GM10847 (cell line): Measurements from ENCODE around the gene ST6GALNAC6.

Source experiments
- POLR2A ChIP-seq: IDR thresholded peaks from 2 replicates; pipeline ENCODE4 v1.6.1; 2011; ENCODE audit not compliant: insufficient read length; ENCODE audit errors: extremely low read depth

The ST6GALNAC6 gene

GRCh38 chr9:127912296-127912695 lies 12.9 kb upstream of the ST6GALNAC6 start:
- no peak for TF ChIP-seq POLR2A

- no peak for TF ChIP-seq POLR2A
Measured at GRCh38 chr9:127910613-127911205, 11.3 kb upstream of the ST6GALNAC6 start.

- no peak for TF ChIP-seq POLR2A
Measured at GRCh38 chr9:127909839-127910273, 10.5 kb upstream of the ST6GALNAC6 start.

GRCh38 chr9:127908660-127908926 lies 9.2 kb upstream of the ST6GALNAC6 start:
- TF ChIP-seq POLR2A: no peak

GRCh38 chr9:127907867-127908659 lies 8.7 kb upstream of the ST6GALNAC6 start:
- no peak for TF ChIP-seq POLR2A

GRCh38 chr9:127905788-127906191 lies 6.4 kb upstream of the ST6GALNAC6 start:
- TF ChIP-seq POLR2A: peak; percentile 16

- no peak for TF ChIP-seq POLR2A
Measured at GRCh38 chr9:127905004-127905728, 5.8 kb upstream of the ST6GALNAC6 start.

GRCh38 chr9:127904561-127905003 lies 5.2 kb upstream of the ST6GALNAC6 start:
- no peak for TF ChIP-seq POLR2A

- TF ChIP-seq POLR2A: no peak
Measured at GRCh38 chr9:127903557-127904475, 4.4 kb upstream of the ST6GALNAC6 start.

GRCh38 chr9:127898433-127899127 lies 823 bp downstream of the ST6GALNAC6 start:
- no peak for TF ChIP-seq POLR2A

- TF ChIP-seq POLR2A: no peak
Measured at GRCh38 chr9:127897193-127897692, 2.2 kb downstream of the ST6GALNAC6 start.

- no peak for TF ChIP-seq POLR2A
Measured at GRCh38 chr9:127896395-127897192, 2.8 kb downstream of the ST6GALNAC6 start.

- no peak for TF ChIP-seq POLR2A
Measured at GRCh38 chr9:127895811-127896210, 3.6 kb downstream of the ST6GALNAC6 start.

GRCh38 chr9:127893392-127893791 lies 6.0 kb downstream of the ST6GALNAC6 start:
- TF ChIP-seq POLR2A: no peak

GRCh38 chr9:127892831-127893230 lies 6.6 kb downstream of the ST6GALNAC6 start:
- TF ChIP-seq POLR2A: no peak
